ENCODE measurements around the gene COL13A1.

The COL13A1 gene

DNA sequence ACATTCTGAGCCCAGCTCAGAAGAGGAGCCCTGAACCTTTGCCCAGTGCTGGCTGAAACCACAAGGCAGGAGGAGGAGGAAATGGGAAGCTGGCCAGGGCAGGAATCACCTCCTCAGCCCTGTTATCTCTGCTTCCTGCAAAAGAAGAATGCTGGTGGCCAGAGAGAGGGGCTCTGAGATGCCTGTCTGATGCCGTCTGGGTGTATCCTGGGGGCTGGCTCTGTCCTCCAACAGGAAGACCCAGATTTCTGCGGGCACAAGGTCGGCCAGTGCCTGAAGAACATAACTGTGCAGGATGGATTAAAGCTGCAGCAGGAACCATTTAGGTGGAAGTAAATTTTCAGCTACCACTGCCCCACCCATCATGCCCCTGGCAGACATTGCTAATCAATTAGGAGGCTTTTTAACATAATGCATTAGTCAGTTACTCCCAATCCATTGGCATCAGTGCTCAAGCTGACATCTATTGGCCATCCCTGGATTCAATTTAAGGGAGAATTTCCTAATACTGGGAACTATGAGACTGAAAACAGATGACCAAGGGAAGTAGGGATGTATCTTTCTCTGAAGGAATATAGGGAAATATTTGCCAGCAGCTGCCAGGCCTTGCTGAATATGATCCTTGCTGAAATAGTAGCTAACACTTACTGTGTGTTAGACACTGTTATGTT is 67.7 kb downstream of the COL13A1 start:
- no peak for DNase-seq

DNA sequence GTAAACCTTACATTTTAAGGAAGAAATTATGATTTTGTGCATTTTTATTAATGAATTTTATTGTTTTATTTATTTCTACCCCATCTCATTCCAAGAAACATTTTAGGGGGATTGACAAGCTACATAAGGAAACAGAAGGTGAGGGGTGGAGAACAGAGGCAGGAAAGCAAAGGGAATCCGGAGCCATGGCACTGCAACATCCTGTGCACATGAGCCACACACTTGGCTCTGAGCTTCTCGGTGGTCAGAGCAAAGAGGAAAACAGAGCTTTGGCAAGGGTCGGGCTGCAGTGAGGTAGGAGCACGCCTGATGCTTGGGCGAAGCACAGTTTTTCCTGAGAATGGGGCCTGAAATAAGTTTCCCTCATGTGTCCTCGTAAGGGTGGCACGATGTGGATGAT is 68.9 kb downstream of the COL13A1 start:
- no peak for DNase-seq

DNA sequence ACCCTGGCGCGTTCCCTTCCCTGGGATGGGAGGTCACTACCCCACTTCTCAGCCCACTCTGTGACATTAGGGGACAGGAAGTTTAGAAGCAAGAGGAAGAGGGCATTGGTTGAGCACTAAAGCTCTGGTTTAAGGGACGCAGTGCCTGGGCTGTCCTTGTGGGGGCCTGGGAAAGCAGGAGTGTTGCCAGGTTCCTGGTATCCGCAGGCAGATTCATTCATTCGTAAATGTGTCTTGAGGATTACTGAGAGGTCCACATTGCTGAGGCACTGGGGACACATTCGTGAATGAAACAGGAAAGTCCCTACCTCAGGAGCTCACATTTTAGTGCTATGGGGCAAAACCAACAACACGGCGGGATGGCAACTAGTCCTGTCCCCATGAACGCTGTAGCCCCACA is 69.4 kb downstream of the COL13A1 start:
- no peak for DNase-seq

DNA sequence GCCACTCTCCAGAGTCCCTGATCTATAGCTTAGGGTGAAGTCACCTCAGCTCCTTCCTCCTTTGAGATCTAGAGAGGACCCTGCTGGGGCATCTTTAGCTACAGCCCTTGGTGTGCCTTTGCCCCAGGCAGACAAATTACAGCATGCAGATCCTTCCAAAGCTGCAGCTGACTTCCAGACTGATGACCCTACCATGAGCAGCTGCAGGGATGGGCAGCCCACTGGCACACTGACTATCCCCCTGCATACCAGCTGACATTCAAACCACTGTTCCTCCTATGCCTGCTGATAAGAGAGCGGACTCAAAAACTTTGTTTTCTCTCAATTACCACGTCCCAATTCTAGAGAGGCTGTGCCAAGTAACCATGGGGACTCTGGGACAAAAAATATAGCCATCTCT is 70.6 kb downstream of the COL13A1 start:
- DNase-seq = no peak

DNA sequence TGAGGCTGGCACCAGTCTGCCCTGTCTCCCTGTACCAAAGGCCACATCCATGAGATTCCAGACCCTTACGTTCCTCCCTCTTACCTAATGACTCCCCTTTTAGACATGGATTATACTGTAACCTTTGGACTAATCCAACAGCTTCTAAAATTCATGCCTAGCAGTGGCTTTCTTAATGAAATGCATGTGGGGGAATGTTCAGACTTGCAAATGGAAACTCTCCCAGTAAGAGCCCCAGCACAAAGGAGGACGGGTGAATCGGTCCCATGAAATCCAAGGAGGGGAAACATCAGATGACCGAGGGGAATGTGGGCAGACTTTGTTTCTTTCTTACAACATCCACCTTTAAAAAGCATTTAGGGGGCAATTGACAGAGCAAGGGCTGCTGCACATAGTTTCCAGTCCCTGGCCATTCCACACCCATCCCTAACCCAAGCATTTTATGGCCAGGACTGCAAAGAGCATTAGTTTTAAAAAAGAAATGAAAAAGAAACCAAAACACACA is 71.5 kb downstream of the COL13A1 start:
- no peak for DNase-seq

DNA sequence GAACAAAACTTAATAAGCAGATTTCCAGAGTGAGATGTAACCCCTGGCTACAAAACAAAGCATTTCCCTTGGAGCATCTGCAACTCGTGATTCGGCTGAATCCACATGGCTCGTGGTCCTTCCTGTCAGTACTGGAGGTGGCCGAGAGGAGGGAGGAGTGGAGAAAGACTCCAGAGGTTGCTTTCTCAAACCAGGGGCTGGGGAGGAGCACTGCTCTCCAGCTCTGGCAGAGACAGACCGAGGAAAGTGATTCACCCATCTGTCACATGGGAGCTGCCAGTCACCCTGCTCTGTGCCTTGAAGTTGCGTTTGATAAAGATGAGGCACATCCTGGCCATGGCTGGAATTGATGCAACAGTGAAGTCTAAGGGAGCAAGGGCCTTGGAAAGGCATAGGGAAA is 72.7 kb downstream of the COL13A1 start:
- no peak for DNase-seq

DNA sequence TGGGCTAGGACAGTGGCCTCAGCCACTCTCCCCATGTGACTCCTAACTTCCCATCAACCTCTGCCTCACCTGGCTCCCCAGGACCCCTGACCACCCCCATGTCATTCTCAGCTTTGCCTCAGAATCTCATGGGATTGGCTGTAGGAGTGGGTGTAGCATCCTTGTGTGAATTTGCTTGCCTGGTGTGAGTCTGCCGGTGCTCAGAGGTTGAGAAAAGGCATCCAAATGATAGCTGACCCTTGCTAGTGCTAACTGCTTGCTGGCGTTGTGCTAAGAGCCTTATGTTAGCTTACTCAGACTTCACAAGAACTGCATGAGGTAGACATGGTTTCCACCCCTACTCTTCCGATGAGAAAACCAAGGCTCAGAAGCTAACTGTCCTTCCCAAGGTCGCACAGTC is 74.2 kb downstream of the COL13A1 start:
- DNase-seq = no peak

DNA sequence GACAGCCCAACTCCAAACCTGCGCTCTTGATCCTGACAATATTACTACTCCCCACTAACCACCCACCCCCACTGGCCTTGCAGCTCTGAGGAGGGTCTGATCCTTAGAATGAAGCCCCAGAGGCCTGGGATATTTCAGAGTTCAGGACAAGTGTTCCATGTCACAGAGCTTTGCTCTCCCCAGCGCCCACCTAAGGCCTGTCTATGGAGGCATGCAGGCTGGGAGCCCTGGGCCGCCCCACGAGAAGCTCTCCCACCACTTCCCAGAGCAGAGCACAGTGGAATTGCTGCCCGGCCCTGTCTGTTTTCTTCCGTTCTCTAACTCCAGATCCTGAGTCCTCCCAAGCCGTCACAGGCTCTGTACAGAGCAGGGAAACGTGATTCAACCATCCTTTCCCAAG is 74.6 kb downstream of the COL13A1 start:
- no peak for DNase-seq

DNA sequence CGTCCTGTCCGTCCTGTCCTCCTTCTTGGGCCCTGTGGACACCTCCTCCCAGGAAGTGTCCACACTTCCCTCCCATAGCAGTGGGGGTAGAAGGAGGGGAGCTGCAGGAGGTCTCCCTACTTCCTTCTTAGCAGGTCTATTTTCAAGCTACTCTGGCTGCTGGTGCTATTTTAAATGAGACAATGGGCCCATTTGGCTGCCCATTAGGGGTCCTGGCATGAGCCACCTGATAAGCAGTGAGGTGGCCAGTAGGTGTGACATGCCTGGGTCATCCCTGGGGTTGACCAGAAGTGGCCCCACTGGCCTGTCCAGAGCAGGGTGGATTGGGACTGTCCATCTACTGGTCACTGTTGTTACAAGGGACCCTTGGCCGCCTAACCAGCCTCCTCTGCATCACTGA is 75.2 kb downstream of the COL13A1 start:
- no peak for DNase-seq

DNA sequence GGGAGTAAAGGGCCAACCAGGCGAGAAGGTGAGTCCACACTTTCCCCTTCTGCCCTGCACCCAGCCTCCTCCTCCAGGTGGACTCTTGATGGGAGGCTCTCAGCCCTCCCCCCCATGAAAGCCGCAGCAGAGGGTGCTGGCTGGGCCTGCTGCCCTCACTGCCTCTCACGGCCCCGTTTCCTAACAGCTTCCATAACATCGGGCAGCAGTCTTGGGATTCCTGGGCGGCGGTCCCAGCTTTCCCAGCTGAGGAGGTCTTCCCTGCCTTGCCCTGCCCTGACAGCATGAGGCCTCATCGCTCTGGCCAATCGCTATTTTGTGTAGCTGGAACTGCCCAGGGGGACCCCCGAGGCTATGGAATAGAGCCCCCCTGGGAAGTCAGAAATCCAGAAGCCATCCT is 76.3 kb downstream of the COL13A1 start:
- DNase-seq = no peak

DNA sequence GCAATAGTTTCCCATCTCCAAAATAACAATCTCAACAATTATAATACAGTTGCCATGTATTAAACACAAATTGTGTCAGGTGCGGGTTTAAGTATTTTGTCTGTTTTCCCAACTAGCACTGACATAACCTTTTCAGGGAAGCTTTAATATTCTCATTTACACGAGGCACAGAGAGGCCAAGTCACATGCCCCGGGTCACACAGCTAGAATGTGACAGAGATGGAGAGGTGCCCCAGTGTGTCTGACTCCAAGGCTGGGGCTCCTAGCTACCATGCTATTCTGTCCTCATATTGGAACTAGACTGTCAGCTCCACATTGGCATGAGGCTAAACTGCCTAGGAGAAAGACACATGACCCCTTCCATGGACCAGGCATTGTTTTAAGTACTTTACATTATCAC is 77.2 kb downstream of the COL13A1 start:
- no peak for DNase-seq

DNA sequence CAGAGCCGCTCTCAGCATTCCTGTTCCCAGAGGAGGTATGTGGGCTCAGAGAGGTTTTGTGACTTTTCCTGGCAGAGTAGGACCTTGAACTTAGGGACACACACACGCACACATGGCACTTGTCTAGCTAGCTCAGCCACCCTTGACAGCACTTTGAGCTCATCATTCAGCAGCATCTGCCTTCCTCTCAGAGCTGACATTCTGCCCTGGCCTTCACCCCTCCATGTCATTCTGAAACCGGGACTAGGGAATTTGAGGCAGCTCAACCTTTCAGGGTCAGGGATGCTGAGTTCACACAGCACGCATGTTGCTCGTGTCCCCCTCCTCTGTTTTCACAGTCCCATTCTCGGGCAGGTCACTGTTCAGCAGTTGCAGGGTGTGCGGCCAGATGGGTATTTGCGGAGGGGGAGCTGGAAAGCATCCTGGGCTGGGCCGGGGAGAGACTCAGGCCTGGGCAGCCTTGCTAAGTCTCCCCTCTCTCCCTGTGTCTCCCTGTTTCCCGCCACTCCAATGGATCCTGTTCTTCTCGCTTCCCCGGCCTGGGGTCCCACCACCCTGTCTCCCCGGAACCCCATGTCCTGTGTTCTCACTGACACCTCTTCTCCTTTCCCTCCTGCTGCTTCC is 78.0 kb downstream of the COL13A1 start:
- DNase-seq = no peak

DNA sequence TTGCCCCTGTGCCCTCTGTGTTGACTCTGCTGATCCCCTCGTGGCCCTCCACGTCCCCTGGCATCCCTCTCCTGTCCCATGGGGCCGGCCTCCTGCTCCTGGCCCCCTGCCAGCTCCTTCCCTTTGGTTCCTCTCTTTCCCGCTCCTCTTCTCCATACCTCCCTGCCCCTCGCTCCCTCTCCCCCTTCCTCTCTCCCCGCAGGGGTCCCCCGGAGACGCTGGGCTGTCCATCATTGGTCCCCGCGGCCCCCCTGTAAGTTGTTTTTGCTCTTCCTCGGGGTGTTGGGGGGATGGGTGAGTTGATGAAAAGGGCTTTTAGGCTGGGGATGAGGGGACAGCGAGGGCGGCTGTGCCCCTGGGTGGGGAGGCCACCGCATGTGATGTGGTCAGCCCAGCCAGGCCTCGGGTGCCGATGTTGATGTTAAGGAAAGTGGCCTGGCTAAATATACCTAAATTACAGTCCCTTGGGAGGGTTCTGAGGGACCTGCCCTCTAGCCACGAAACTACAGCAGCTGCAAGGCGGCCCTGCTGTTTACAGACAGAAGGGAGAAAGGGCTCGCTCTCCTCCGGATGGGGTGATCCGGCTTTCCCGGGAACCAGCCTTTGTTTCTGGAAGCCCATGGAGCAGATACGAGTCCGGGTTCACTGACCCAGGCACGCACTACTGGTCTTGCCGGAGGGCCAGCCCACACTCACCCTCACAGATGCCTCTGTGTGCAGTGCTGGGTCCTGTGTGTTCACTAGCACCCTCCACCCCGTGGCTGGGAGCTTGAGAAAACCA is 78.8 kb downstream of the COL13A1 start:
- DNase-seq = no peak

DNA sequence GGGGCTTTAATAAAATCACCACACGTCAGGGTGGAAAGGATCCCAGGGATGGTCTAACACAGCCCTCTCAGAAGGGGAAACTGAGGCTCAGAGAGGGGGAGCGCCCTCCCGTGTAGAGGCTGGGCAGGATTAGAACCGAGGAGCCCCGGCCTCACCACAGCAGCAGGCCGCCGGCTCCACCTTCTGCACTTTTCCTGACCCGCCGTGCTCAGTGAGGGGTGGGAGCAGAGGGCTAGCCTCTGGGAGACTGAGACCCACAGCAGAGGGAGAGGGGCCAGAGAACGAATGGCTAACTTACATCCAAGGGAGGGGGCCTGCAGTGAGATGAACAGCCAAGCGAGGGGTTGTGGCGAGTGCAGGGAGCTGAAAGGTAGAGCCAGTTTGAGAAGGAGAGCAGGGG is 79.5 kb downstream of the COL13A1 start:
- DNase-seq = no peak

DNA sequence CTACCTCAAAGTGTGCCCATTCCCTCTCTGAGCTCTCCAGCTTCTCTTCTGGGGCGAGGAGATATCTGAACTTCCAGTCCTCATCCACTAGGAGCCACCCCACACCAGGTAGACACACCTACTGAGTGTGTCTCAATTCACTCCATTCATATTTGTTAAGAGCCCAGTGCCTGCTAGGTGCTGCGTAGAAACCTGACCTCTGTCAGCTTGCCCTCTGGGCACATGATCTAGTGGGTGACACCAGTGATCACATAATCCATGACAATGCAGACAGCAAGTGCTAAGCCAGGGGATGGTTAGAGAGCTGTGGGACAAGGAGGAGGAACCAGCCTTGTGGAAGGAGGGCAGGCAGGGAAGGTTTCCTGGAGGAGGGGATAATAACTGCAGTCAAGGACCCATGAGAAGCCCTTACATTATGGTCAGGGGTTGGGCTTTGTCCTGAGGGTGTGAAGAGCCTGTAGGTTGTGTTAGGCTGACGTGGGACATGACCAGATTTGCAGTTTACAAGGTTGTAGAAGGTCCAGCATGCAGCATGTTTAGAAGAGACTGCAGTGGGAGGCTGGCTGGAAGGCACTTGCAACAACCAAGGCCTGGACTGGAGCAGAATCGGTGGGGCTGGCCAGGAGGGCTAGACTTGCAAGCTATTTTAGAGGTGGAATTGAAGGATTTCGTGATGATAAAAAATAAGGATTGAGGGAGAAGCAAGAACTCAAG is 81.8 kb downstream of the COL13A1 start:
- DNase-seq = no peak

DNA sequence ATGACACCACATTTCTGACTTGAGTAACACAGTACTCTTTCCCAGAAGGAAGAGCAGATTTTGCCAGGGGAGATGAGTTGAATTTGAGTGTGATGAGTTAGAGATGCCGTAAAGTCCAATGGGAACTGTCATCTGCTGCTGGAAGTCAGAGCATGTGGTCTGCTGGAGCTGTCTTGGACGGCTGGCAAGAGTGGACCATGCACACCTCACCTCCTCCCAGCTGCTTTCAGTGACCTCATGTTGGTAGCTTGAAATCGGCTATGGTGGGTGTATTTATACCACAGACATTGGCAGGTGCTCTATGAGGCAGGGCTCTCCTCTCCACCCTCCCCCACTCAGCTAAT is 82.3 kb downstream of the COL13A1 start:
- no peak for DNase-seq

DNA sequence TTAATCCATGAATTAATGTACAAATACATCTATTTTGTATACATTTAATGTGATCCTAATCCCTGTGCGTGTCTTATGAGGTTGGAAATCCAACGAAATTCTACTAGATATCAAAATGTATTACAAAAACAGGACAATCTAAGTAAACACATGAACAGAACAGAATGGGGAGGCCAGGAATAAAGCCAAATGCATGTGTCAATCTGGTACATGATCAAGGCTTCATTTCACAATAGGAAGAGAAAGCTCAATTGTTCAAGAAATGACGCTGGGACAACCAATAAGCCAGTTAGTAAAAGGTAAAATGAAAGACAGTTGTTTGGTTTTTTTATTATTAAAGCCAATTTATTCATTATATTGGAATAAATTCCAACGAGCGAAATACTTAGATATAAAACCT is 83.0 kb downstream of the COL13A1 start:
- no peak for DNase-seq

DNA sequence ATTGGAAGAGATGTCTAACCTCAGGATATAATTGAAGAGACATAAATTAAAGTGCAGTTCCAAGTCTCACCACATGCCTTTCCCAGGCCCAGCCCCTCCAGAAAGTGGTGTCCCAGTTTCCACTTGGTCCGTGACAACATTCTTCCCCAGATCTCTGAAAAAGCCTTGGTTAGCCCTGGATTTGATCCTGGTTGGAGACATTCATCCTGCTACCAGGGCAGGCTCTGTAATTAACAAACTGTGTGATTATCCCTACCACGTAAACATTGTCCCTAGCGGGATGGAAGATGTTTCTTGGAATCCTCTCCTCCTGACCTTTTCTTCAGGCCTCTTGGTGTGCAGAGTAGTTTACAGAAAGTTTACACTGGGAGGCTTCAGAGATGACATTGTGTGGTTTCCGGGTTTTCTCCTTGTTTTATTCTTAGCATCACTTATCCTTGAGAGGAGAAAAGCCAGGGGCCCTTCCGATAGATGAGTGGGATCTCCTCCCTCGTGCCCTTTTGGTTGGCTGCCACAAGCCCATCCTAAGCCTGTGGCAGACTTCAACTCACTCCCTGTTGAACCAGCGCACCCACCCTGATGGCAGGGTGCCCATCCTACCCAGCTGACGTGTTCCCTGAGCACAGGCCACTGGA is 83.8 kb downstream of the COL13A1 start:
- DNase-seq = no peak

DNA sequence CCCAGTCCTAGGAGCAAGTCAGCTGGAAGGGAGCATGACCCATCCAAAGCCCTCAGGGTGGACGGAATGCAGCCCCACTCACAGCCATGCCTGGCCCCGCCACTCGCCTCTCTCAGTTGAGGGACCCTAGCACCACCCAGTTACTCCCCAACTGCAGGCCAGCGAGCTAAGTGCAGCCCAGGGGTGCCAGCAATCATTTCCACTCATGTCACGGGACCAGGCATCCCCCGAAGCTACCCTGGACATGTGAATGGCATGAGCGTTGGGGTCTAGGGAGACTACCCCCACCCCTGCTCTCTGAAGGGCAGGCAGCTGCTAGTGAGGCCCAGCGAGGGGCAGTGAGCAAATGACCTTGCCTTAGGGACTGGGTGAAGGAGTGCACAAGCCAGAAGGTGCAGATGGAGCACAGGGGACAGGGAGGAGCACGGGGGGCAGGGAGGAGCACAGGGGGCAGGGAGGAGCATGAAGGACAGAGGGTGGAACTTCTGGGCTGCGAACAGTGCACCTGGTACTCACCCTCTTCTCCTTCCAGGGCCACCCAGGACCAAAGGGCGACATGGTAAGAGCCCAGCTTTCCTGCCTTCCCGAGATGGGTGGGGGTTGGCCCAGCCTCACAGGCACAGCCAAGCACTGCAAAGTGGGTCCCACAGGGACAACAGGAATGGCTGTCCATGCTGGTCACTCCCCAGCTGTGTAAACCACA is 87.3 kb downstream of the COL13A1 start:
- DNase-seq = no peak

DNA sequence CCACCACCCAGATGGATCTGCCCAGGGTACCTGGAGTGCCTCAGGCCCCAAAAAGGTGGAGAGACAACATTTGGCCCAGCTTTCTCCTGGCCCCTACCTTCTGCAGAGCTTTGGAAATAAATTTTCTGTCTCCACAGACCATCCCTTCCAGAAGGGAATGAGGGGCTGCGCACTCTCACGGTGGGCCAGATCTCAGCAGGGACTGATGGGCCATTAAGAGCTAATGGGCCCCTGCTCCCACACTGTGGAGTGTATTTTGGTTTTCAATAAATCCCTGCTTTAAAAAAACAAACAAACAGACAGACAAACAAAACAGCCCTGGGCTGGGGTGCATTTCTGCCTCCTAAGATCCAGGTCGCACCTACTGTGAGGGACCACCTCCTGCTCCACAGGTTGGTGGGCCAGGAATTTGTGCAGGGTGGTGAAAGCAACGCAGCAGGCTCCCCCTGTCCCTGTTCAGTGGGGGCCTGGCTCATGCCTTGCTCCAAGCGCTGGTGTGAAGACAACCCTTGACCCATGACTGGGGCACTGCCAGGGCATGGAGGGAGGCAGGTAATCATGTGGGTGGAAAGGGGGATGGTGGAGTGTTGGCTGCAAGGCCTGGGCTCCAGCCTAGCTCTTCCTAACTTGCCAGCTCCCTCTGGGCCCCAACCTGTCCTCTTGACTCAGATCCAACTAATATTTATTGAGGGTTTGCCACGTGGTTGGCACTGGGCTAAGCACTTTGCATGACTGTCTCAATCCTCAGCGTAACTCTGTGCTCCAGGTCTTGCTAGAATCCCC is 88.5 kb downstream of the COL13A1 start:
- DNase-seq = no peak

DNA sequence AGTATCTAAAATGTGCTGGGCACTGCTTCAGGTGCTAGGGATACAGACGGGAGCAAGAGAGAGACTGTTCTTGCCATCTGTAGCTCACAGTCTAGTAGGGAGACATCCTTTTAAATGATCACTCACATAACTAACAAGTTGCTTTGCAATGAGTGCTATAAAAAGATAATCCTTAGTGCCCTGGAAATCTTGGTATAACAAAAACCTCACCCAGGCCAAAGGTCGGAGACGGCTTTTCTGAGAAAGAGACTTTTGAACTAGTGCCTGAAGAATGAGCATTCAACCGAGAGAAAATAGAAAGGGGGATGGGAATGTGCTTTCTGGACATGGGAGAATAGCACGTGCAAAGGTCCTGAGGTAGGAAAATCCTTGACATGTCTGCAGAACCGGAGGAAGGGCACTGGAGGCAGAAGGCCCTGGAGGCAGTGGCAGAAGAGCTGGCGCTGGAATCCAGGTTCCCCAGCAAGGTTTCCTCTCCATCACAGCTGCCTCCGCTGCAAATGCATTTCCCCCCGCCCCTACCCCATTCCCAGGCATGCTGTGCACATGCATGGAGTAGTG is 89.4 kb downstream of the COL13A1 start:
- DNase-seq = no peak

All from T-helper 9 cell (primary cell).